Body of pancreas (tissue), 4 donors: Measurements from ENCODE around the gene STRA8. TPM values are rescaled to one million over a fixed set of nuclear protein-coding genes. Genes with fewer than 3 reads are reported as not detected.

Experiments used
- ATAC-seq: fragments of 150-250 bp; one replicate; pipeline ENCODE4 v1.9.1; 2016
- DNase-seq, 4 donors: peaks; one replicate each; pipeline ENCODE4 v3.0.0-alpha.2; 2019
- H3K27ac ChIP-seq, 4 donors: fragments of 200-600 bp; sonication (generic); 1 replicate in 3 of 4; 2 replicates in 1 of 4; pipeline versions ENCODE4 v1.5.1 to v1.6.1; 2016 to 2019; ENCODE audit warnings: mild to moderate bottlenecking in 1 of 4, mixed read lengths in 1 of 4, moderate library complexity in 1 of 4
- H3K27me3 ChIP-seq, 2 donors: fragments of 200-600 bp; sonication (generic); one replicate each; pipeline ENCODE4 v1.6.0; 2016; ENCODE audit warnings: mild to moderate bottlenecking in 1 of 2
- H3K36me3 ChIP-seq, 2 donors: fragments of 200-600 bp; sonication (generic); replicated peaks in 1 of 2; 2 replicates each; pipeline ENCODE4 v1.5.1; 2016; ENCODE audit warnings: low read depth in 2 of 2; ENCODE audit not compliant: insufficient read depth in 1 of 2
- H3K4me1 ChIP-seq: fragments of 200-600 bp; sonication (generic); one replicate; pipeline ENCODE4 v1.6.0; 2016
- H3K4me3 ChIP-seq, 2 donors: fragments of 200-600 bp; sonication (generic); 1 replicate in 1 of 2; 2 replicates in 1 of 2; pipeline ENCODE4 v1.5.1; 2016 to 2019
- H3K9me3 ChIP-seq, 3 donors: fragments of 200-600 bp; sonication (generic); 1 replicate in 2 of 3; 2 replicates in 1 of 3; pipeline ENCODE4 v1.5.1; 2016
- CTCF ChIP-seq, 7 experiments: fragments of 450-650 bp in 4 of 7; fragments of 200-600 bp in 3 of 7; sonication (generic) in 3 of 7; IDR thresholded peaks; one replicate each; pipeline ENCODE4 v1.5.1; 2016 to 2019; ENCODE audit warnings: antibody characterized with exemption in 7 of 7
- POLR2A ChIP-seq, 3 donors: fragments of 450-650 bp; IDR thresholded peaks; one replicate each; pipeline ENCODE4 v1.6.1; 2016; ENCODE audit warnings: antibody characterized with exemption in 3 of 3, mild to moderate bottlenecking in 2 of 3
- WGBS, 2 donors: methylation state at CpG; one replicate each; pipeline ENCODE4 v1.1.5; 2017; 5-methylcytosine and 5-hydroxymethylcytosine counted together
- intact Hi-C: fragments of 100-400 bp; cut with DNase I; formaldehyde crosslinking; loops from one replicate; pipeline ENCODE4 v1.15.1; 2023
- total RNA-seq, 2 donors: library from RNA; depleted of rRNA; stranded (reverse); fragments of >200 nt; gene quantifications; one replicate each; pipeline ENCODE4 v1.1.0, GENCODE V29; 2016

Gene STRA8
- total RNA-seq, 2 donors from 2014 or later: not detected

GRCh38 chr7:135205850-135206249, 27.8 kb upstream of the STRA8 start:
- TF ChIP-seq POLR2A (IDR thresholded peaks at IDR 0.05): no peak
- TF ChIP-seq CTCF (IDR thresholded peaks at IDR 0.05): no peak
- H3K27ac ChIP-seq: peak overlapping the region; percentile 64 to 96 (median 89)
- no peaks in the 10 kb centered on the region for H3K27me3 ChIP-seq
- H3K36me3 ChIP-seq: peaks cover 0 to 2% of the 10 kb centered on the region in 2 donors
- ATAC-seq (no peak), DNase-seq (no peak)
- no peaks in the 10 kb centered on the region for H3K9me3 ChIP-seq
- H3K4me1 ChIP-seq: peaks cover 90% of the 10 kb centered on the region
- 95 to 96% methylated on average over 8 of the region's 8 CpGs for WGBS, 2 donors
- intact Hi-C loops: no loop called here
- no peak overlapping the region for H3K4me3 ChIP-seq

- intact Hi-C loops: no loop called here
- Histone ChIP-seq H3K36me3 (peaks cover 0 to 2% of the 10 kb centered on the region in 2 donors), H3K27me3 (no peaks in the 10 kb centered on the region), H3K4me1 (peaks cover 79% of the 10 kb centered on the region), H3K9me3 (no peaks in the 10 kb centered on the region), H3K4me3 (no peak overlapping the region), H3K27ac (peak overlapping the region; percentile 70 to 96 (median 94))
- no peak for ATAC-seq
- 51 to 58% methylated on average over 6 to 7 of the region's 7 CpGs for WGBS, 2 donors
- DNase-seq: no peak
- TF ChIP-seq POLR2A (IDR thresholded peaks at IDR 0.05) (no peak), CTCF (IDR thresholded peaks at IDR 0.05) (no peak)
Observed at GRCh38 chr7:135206941-135207391, 26.7 kb upstream of the STRA8 start.

- TF ChIP-seq CTCF (IDR thresholded peaks at IDR 0.05) (no peak), POLR2A (IDR thresholded peaks at IDR 0.05) (no peak)
- H3K4me3 ChIP-seq: no peak overlapping the region
- no peak for DNase-seq
- H3K36me3 ChIP-seq: no peaks in the 10 kb centered on the region
- intact Hi-C loops: no loop called here
- peaks cover 75% of the 10 kb centered on the region for H3K4me1 ChIP-seq
- H3K27ac ChIP-seq: peak overlapping the region; percentile 70 to 96 (median 94)
- H3K9me3 ChIP-seq: no peaks in the 10 kb centered on the region
- no peaks in the 10 kb centered on the region for H3K27me3 ChIP-seq
- WGBS, 2 donors: 48 to 51% methylated on average over 8 of the region's 8 CpGs
- ATAC-seq: no peak
Observed at GRCh38 chr7:135207406-135208101, 26.1 kb upstream of the STRA8 start.

- no peak overlapping the region for H3K4me3 ChIP-seq
- intact Hi-C loops: no loop called here
- H3K9me3 ChIP-seq: no peaks in the 10 kb centered on the region
- no peak for ATAC-seq
- peaks cover 68% of the 10 kb centered on the region for H3K4me1 ChIP-seq
- peak in 3 of 4 donors; percentile 56 to 65 (median 62) for DNase-seq
- TF ChIP-seq CTCF (IDR thresholded peaks at IDR 0.05): no peak
- peak in 2 of 3 donors; percentile 42 to 57 for TF ChIP-seq POLR2A (IDR thresholded peaks at IDR 0.05)
- 6 to 23% methylated on average over 6 of the region's 6 CpGs for WGBS, 2 donors
- H3K27me3 ChIP-seq: no peaks in the 10 kb centered on the region
- peak overlapping the region; percentile 70 to 96 (median 94) for H3K27ac ChIP-seq
- no peaks in the 10 kb centered on the region for H3K36me3 ChIP-seq
Observed at GRCh38 chr7:135208102-135208793, 25.4 kb upstream of the STRA8 start.
